Left lobe of liver (tissue), 2 donors: ENCODE measurements around the gene RNF180. TPM values are rescaled to one million over a fixed set of nuclear protein-coding genes. Genes with fewer than 3 reads are reported as not detected.
A peak's percentile ranks its signal among the peaks of the same experiment; 100 is the strongest.
"Not testable (repeated sequence)": the region's sequence is repeated elsewhere in the genome, so short reads cannot be mapped to it uniquely, and the experiment has no call there.

Experiments
- ATAC-seq: fragments of 200-7000 bp; cut with Tn5 transposase; one replicate; pipeline ENCODE4 v1.9.1; 2020; ENCODE audit warnings: mild to moderate bottlenecking, moderate library complexity
- DNase-seq: peaks from one replicate; pipeline ENCODE4 v3.0.0-alpha.2; 2020; ENCODE audit warnings: low spot score
- total RNA-seq: library from RNA; stranded (reverse); gene quantifications from one replicate; pipeline ENCODE4 v1.2.1, GENCODE V29; 2021
- donor health status: DM: no; HTN: no; CAD: no; lungs with moderate emphysema.
- donor health status: DM: no; HTN: yes; CAD: no.

Gene RNF180
- total RNA-seq, 1 donor from 2014 or later = 4.4 TPM

- DNase-seq (no peak), ATAC-seq (no peak)
Measured at GRCh38 chr5:64364426-64364825, 198.8 kb downstream of the RNF180 start.

GRCh38 chr5:64384765-64385164 is 219.1 kb downstream of the RNF180 start:
- ATAC-seq (peak; percentile 54), DNase-seq (no peak)

GRCh38 chr5:64397552-64397951 is 231.9 kb downstream of the RNF180 start:
- DNase-seq (no peak), ATAC-seq (no peak)

- DNase-seq, ATAC-seq: not testable (repeated sequence)
Measured at GRCh38 chr5:64398735-64399134, 233.1 kb downstream of the RNF180 start.

GRCh38 chr5:64407103-64407825 is 241.6 kb downstream of the RNF180 start:
- ATAC-seq, DNase-seq: not testable (repeated sequence)

GRCh38 chr5:64417390-64417789 is 251.7 kb downstream of the RNF180 start:
- ATAC-seq (no peak), DNase-seq (no peak)

- no peak for DNase-seq
- ATAC-seq = no peak
Measured at GRCh38 chr5:64418013-64418412, 252.4 kb downstream of the RNF180 start.

Other genes with a start within 250 kb of the RNF180 start
- not detected for gene HTR1A, start 203.4 kb upstream of the RNF180 start, total RNA-seq